ENCODE measurements around the gene VTI1B. TPM values are rescaled to one million over a fixed set of nuclear protein-coding genes. Genes with fewer than 3 reads are reported as not detected.
A peak's percentile ranks its signal among the peaks of the same experiment; 100 is the strongest.

The VTI1B gene
- total and polyA plus RNA-seq, 12 donors: 52.2 to 108 (median 82.2) TPM

- H3K36me3 ChIP-seq (replicated peaks in 1 of 2): no peaks in the 10 kb centered on the region
- no peak overlapping the region for H3K27ac ChIP-seq
- 48 to 78% (median 72%) methylated on average over 1 of the region's 1 CpG for WGBS, 4 donors
- H3K9me3 ChIP-seq (replicated peaks in 1 of 3): no peaks in the 10 kb centered on the region
- H3K4me3 ChIP-seq: no peak overlapping the region
- peaks cover 2 to 14% of the 10 kb centered on the region in 2 donors for H3K4me1 ChIP-seq (replicated peaks in 1 of 2)
- H3K27me3 ChIP-seq: no peaks in the 10 kb centered on the region
- TF ChIP-seq, protein P1, sequence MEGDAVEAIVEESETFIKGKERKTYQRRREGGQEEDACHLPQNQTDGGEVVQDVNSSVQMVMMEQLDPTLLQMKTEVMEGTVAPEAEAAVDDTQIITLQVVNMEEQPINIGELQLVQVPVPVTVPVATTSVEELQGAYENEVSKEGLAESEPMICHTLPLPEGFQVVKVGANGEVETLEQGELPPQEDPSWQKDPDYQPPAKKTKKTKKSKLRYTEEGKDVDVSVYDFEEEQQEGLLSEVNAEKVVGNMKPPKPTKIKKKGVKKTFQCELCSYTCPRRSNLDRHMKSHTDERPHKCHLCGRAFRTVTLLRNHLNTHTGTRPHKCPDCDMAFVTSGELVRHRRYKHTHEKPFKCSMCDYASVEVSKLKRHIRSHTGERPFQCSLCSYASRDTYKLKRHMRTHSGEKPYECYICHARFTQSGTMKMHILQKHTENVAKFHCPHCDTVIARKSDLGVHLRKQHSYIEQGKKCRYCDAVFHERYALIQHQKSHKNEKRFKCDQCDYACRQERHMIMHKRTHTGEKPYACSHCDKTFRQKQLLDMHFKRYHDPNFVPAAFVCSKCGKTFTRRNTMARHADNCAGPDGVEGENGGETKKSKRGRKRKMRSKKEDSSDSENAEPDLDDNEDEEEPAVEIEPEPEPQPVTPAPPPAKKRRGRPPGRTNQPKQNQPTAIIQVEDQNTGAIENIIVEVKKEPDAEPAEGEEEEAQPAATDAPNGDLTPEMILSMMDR (IDR thresholded peaks at IDR 0.05): no peak
- intact Hi-C loops (cut with DNase I): loop anchor here in 1 of 2 donors (10.0 kb wide), 1 partner anchor 83 kb away; the partner anchor contains the start of gene ARG2
- no peak for DNase-seq
Measured at GRCh38 chr14:67698179-67698578, 23.7 kb upstream of the VTI1B start.

DNA sequence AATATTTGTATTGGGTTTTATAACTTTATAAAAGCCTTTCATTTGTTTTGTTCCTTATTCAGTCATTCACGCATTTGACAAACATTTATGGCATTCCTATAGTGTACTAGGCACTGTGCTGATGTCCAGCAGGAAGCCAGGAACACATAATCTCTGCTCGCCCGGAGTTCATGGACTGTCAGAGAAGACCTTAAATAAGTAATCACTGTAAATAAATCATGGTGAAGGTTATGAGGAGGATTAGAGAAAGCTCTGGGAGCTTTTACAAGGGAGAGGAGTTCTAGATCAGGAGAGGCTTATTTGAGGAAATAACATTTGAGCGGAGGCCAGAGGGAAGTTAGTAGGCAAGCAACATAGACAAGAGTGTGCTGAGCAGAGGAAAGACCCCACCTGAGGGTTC lies 22.6 kb upstream of the VTI1B start:
- no peak for DNase-seq
- peaks cover 5 to 18% of the 10 kb centered on the region in 2 donors for H3K4me1 ChIP-seq (replicated peaks in 1 of 2)
- no peaks in the 10 kb centered on the region for H3K27me3 ChIP-seq
- H3K36me3 ChIP-seq (replicated peaks in 1 of 2): peaks cover 0 to 4% of the 10 kb centered on the region in 2 donors
- intact Hi-C loops (cut with DNase I): loop anchor here in 1 of 2 donors (10.0 kb wide), 1 partner anchor 82 kb away; the partner anchor contains the start of gene ARG2
- H3K4me3 ChIP-seq: no peak overlapping the region
- no peak for TF ChIP-seq POLR2A (IDR thresholded peaks at IDR 0.05)
- TF ChIP-seq, protein P1 (IDR thresholded peaks at IDR 0.05): no peak
- no peak overlapping the region for H3K27ac ChIP-seq
- H3K9me3 ChIP-seq (replicated peaks in 1 of 3): no peaks in the 10 kb centered on the region
- 47 to 74% (median 66%) methylated on average over 4 of the region's 4 CpGs for WGBS, 4 donors

DNA sequence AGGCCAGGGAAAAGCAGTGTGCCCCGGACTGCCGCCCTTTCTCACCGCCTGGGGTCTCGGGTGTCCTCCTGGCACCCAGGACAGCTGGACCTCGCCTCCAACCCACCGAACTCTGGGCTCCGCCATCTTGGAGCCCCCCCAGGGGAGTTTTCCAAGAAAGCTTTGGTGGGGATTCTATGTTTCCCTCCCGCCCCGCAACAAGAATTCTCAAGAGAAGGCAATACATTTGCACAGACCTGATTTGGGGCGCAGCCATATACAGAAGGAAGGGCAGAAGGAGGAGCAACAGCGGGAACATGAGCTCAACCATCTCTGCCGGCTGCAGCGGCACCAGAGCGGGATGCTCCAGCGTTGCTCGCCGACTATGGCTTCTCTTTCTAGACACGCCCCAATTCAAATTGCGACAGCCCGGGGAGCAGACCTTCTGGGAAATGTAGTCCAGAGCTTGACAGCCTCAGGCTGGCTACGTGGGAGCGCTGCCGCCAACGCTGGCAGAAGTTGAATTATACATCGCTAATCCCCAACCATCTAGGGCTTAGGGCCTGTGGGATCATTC lies 21.0 kb upstream of the VTI1B start, which contains the start of gene RDH11:
RDH11 (minus strand) TSS at position 371 of the 556 bp plus-strand sequence; CDS start at position 310, 61 bp downstream.
- Histone ChIP-seq H3K4me3 (peak within 1 kb of the TSS in 3 of 4 donors; percentile 48 to 74 (median 58)), H3K36me3 (replicated peaks in 1 of 2) (peaks cover 0 to 20% of the 10 kb centered on the region in 2 donors), H3K9me3 (replicated peaks in 1 of 3) (no peaks in the 10 kb centered on the region), H3K4me1 (replicated peaks in 1 of 2) (peaks cover 5 to 18% of the 10 kb centered on the region in 2 donors), H3K27ac (peak within 1 kb of the TSS; percentile 61 to 94 (median 89)), H3K27me3 (no peaks in the 10 kb centered on the region)
- peak; percentile 88 to 95 for TF ChIP-seq POLR2A (IDR thresholded peaks at IDR 0.05)
- TF ChIP-seq, protein P1 (IDR thresholded peaks at IDR 0.05): no peak
- 0 to 1% (median 1%) methylated on average over 23 to 25 of the region's 25 CpGs for WGBS, 4 donors
- DNase-seq: peak; percentile 88 to 96 (median 92)
- intact Hi-C loops (cut with DNase I): loop anchor here in 1 of 2 donors (10.0 kb wide), 1 partner anchor 81 kb away; the partner anchor contains the start of gene ARG2

GRCh38 chr14:67694791-67695393 lies 20.5 kb upstream of the VTI1B start:
- H3K9me3 ChIP-seq (replicated peaks in 1 of 3): no peaks in the 10 kb centered on the region
- intact Hi-C loops (cut with DNase I): loop anchor here in 1 of 2 donors (10.0 kb wide), 1 partner anchor 80 kb away; the partner anchor contains the start of gene ARG2
- WGBS, 4 donors: 1 to 2% (median 1%) methylated on average over 16 to 21 of the region's 21 CpGs
- peak; percentile 84 to 97 (median 94) for DNase-seq
- H3K36me3 ChIP-seq (replicated peaks in 1 of 2): peaks cover 0 to 25% of the 10 kb centered on the region in 2 donors
- H3K4me3 ChIP-seq: peak overlapping the region in 3 of 4 donors; percentile 48 to 74 (median 58)
- H3K27me3 ChIP-seq: no peaks in the 10 kb centered on the region
- TF ChIP-seq, protein P1 (IDR thresholded peaks at IDR 0.05): no peak
- peak in 1 of 2 donors; percentile 74 for TF ChIP-seq POLR2A (IDR thresholded peaks at IDR 0.05)
- peaks cover 5 to 18% of the 10 kb centered on the region in 2 donors for H3K4me1 ChIP-seq (replicated peaks in 1 of 2)
- peak overlapping the region; percentile 61 to 94 (median 89) for H3K27ac ChIP-seq
